WTC11 (cell line): ENCODE data around the gene SHC3. TPM values are rescaled to one million over a fixed set of nuclear protein-coding genes. Genes with fewer than 3 reads are reported as not detected.

Experiments used
- ATAC-seq: fragments of 200-7000 bp; cut with Tn5 transposase; 2 replicates; pipeline ENCODE4 v1.10.0; 2021; ENCODE audit warnings: mild to moderate bottlenecking, moderate library complexity
- CTCF ChIA-PET: fragments of 300-600 bp; sonication (Branson Sonifier 250); formaldehyde crosslinking; loops from one replicate; lab custom pipeline; 2021; ENCODE audit warnings: antibody characterized with exemption; lab: Charles Lee
- POLR2A ChIA-PET: fragments of 350-600 bp; sonication (Branson Sonifier 250); formaldehyde crosslinking; loops from one replicate; lab custom pipeline; 2021; ENCODE audit warnings: antibody characterized with exemption; lab: Charles Lee
- DNase-seq: peaks from one replicate; pipeline ENCODE4 v3.0.0; 2021; ENCODE audit warnings: low spot score
- H3K27ac Mint-ChIP-seq: 2 replicates; pipeline ENCODE4 v1.8.0; 2021; ENCODE audit warnings: mixed read lengths
- H3K27me3 Mint-ChIP-seq: 2 replicates; pipeline ENCODE4 v1.8.0; 2021; ENCODE audit warnings: low read depth, mild to moderate bottlenecking, moderate library complexity, mixed read lengths
- H3K36me3 Mint-ChIP-seq: 2 replicates; pipeline ENCODE4 v1.8.0; 2021; ENCODE audit warnings: mixed read lengths
- H3K4me1 Mint-ChIP-seq: 2 replicates; pipeline ENCODE4 v1.8.0; 2022; ENCODE audit warnings: mixed read lengths
- H3K4me3 Mint-ChIP-seq: 2 replicates; pipeline ENCODE4 v1.8.0; 2021; ENCODE audit warnings: mild to moderate bottlenecking, moderate library complexity, mixed read lengths
- H3K9me3 Mint-ChIP-seq: 2 replicates; pipeline ENCODE4 v1.8.0; 2021; ENCODE audit warnings: mixed read lengths
- ATF1 ChIP-seq: sonication (generic); formaldehyde crosslinking; IDR thresholded peaks from 2 replicates; pipeline ENCODE4 v1.8.1; 2023; ENCODE audit warnings: mild to moderate bottlenecking, moderate library complexity, missing genetic modification reagents
- CTCF ChIP-seq: fragments of 200-600 bp; IDR thresholded peaks from 2 replicates; pipeline ENCODE4 v1.8.0; 2022; ENCODE audit warnings: antibody characterized with exemption
- ERG ChIP-seq: fragments of 250-450 bp; sonication (Bioruptor Pico); IDR thresholded peaks from 2 replicates; pipeline ENCODE4 v1.8.0; 2021; ENCODE audit warnings: mild to moderate bottlenecking
- JAZF1 ChIP-seq: fragments of 250-450 bp; sonication (Bioruptor Pico); IDR thresholded peaks from 2 replicates; pipeline ENCODE4 v1.9.0; 2021; ENCODE audit warnings: moderate library complexity, mild to moderate bottlenecking, inconsistent platforms
- JUN ChIP-seq: sonication (generic); formaldehyde crosslinking; IDR thresholded peaks from 2 replicates; pipeline ENCODE4 v1.8.0; 2023; ENCODE audit warnings: mild to moderate bottlenecking, missing genetic modification reagents
- MYBL2 ChIP-seq: sonication (generic); formaldehyde crosslinking; IDR thresholded peaks from 2 replicates; pipeline ENCODE4 v1.8.1; 2023; ENCODE audit warnings: mild to moderate bottlenecking, moderate library complexity, missing genetic modification reagents
- NFYB ChIP-seq: sonication (generic); formaldehyde crosslinking; conservative IDR thresholded peaks from 2 replicates; pipeline ENCODE4 v1.8.0; 2022; ENCODE audit warnings: low read depth, missing genetic modification reagents
- OVOL2 ChIP-seq: fragments of 250-450 bp; sonication (Bioruptor Pico); IDR thresholded peaks from 2 replicates; pipeline ENCODE4 v1.9.0; 2021; ENCODE audit warnings: mild to moderate bottlenecking, borderline replicate concordance
- RORB ChIP-seq: fragments of 250-450 bp; sonication (Bioruptor Pico); IDR thresholded peaks from 2 replicates; pipeline ENCODE4 v1.9.0; 2021; ENCODE audit warnings: mild to moderate bottlenecking
- STAT6 ChIP-seq: sonication (generic); formaldehyde crosslinking; conservative IDR thresholded peaks from 2 replicates; pipeline ENCODE4 v1.8.1; 2023; ENCODE audit warnings: mild to moderate bottlenecking, low read depth, missing genetic modification reagents, moderate library complexity
- TCF7 ChIP-seq: sonication (generic); formaldehyde crosslinking; IDR thresholded peaks from 2 replicates; pipeline ENCODE4 v1.8.0; 2022; ENCODE audit warnings: mild to moderate bottlenecking, low read depth, missing genetic modification reagents, moderate library complexity
- TEAD4 ChIP-seq: sonication (generic); formaldehyde crosslinking; IDR thresholded peaks from 2 replicates; pipeline ENCODE4 v1.8.0; 2022; ENCODE audit warnings: mild to moderate bottlenecking, missing genetic modification reagents
- ZNF512 ChIP-seq: sonication (generic); formaldehyde crosslinking; IDR thresholded peaks from 2 replicates; pipeline ENCODE4 v1.8.1; 2022; ENCODE audit warnings: missing genetic modification reagents, borderline replicate concordance
- ZNF671 ChIP-seq: fragments of 250-450 bp; sonication (Bioruptor Pico); IDR thresholded peaks from 2 replicates; pipeline ENCODE4 v1.8.0; 2021; ENCODE audit warnings: mild to moderate bottlenecking
- total RNA-seq: library from RNA; stranded (reverse); gene quantifications from 3 replicates; pipeline ENCODE4 v1.2.3, GENCODE V29; 2021
- TF ChIP-seq, protein P1 (sequence below): sonication (generic); formaldehyde crosslinking; IDR thresholded peaks from 2 replicates; pipeline ENCODE4 v1.8.0; 2022; ENCODE audit warnings: missing genetic modification reagents
- TF ChIP-seq, protein P2 (sequence below): fragments of 250-450 bp; sonication (Bioruptor Pico); IDR thresholded peaks from 2 replicates; pipeline ENCODE4 v2.1.2; 2022; ENCODE audit warnings: mild to moderate bottlenecking, moderate library complexity
- TF ChIP-seq, protein P3 (sequence below): sonication (generic); formaldehyde crosslinking; IDR thresholded peaks from 2 replicates; pipeline ENCODE4 v1.8.1; 2022; ENCODE audit warnings: low read depth, mild to moderate bottlenecking, moderate library complexity, missing genetic modification reagents, borderline replicate concordance
- TF ChIP-seq, protein P4 (sequence below): fragments of 250-450 bp; sonication (Bioruptor Pico); IDR thresholded peaks from 2 replicates; pipeline ENCODE4 v1.9.0; 2021; ENCODE audit warnings: mild to moderate bottlenecking

Gene SHC3
- total RNA-seq, 1 experiment from 2014 or later = 4.9 TPM

DNA sequence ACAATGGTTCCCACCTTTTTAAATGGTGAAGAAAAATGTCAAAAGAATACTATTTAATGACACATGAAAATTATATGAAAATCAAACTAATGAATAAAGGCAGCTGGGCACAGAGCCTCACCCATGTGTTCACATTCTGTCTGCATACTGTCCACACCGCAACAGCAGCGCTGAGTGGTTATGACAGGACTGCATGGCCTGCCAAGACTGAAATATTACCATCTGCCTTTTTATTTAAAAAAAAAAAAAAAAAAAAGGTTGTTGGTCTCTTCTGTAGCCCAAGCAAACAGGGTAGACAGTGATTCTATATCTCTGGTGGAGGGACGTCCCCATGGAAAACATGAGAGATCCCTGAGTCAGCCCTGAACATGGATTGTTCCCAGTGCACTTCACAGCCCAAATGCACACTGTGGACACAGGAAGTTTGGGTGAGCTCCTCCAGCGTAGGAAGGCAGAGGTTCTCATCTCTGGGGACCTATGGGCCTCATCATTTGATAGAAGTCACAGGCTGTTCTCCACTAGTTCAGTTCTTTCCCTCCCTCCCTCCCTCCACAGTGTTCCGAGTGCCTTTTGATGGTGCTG is 44.9 kb upstream of the SHC3 start:
- no peak overlapping the region for H3K27ac Mint-ChIP-seq
- ATAC-seq = no peak
- H3K4me3 Mint-ChIP-seq = no peak overlapping the region
- H3K27me3 Mint-ChIP-seq = no peaks in the 10 kb centered on the region
- peaks cover 4% of the 10 kb centered on the region; the same call in 1 of the 2 replicates for H3K9me3 Mint-ChIP-seq
- no peak for DNase-seq
- no peak for TF ChIP-seq JAZF1 (CRISPR knock-in tag)
- TF ChIP-seq JUN = no peak
- no peak for TF ChIP-seq RORB (CRISPR knock-in tag)
- TF ChIP-seq STAT6 (CRISPR knock-in tag) = no peak
- TF ChIP-seq NFYB (CRISPR knock-in tag) = no peak
- no peak for TF ChIP-seq ZNF671 (CRISPR knock-in tag)
- TF ChIP-seq, protein P1, sequence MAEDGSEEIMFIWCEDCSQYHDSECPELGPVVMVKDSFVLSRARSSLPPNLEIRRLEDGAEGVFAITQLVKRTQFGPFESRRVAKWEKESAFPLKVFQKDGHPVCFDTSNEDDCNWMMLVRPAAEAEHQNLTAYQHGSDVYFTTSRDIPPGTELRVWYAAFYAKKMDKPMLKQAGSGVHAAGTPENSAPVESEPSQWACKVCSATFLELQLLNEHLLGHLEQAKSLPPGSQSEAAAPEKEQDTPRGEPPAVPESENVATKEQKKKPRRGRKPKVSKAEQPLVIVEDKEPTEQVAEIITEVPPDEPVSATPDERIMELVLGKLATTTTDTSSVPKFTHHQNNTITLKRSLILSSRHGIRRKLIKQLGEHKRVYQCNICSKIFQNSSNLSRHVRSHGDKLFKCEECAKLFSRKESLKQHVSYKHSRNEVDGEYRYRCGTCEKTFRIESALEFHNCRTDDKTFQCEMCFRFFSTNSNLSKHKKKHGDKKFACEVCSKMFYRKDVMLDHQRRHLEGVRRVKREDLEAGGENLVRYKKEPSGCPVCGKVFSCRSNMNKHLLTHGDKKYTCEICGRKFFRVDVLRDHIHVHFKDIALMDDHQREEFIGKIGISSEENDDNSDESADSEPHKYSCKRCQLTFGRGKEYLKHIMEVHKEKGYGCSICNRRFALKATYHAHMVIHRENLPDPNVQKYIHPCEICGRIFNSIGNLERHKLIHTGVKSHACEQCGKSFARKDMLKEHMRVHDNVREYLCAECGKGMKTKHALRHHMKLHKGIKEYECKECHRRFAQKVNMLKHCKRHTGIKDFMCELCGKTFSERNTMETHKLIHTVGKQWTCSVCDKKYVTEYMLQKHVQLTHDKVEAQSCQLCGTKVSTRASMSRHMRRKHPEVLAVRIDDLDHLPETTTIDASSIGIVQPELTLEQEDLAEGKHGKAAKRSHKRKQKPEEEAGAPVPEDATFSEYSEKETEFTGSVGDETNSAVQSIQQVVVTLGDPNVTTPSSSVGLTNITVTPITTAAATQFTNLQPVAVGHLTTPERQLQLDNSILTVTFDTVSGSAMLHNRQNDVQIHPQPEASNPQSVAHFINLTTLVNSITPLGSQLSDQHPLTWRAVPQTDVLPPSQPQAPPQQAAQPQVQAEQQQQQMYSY (CRISPR knock-in tag) = no peak
- TF ChIP-seq ERG (CRISPR knock-in tag) = no peak
- no peak for TF ChIP-seq TCF7 (CRISPR knock-in tag)
- TF ChIP-seq, protein P2, sequence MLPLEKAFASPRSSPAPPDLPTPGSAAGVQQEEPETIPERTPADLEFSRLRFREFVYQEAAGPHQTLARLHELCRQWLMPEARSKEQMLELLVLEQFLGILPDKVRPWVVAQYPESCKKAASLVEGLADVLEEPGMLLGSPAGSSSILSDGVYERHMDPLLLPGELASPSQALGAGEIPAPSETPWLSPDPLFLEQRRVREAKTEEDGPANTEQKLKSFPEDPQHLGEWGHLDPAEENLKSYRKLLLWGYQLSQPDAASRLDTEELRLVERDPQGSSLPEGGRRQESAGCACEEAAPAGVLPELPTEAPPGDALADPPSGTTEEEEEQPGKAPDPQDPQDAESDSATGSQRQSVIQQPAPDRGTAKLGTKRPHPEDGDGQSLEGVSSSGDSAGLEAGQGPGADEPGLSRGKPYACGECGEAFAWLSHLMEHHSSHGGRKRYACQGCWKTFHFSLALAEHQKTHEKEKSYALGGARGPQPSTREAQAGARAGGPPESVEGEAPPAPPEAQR (CRISPR knock-in tag) = no peak
- peaks cover 25% of the 10 kb centered on the region for H3K4me1 Mint-ChIP-seq
- ChIA-PET CTCF (interaction anchor here (0.8 kb wide), 1 partner anchor 273 kb away, joined by 4 read pairs; no protein-coding TSS in a partner anchor), POLR2A (no interaction called here)
- no peaks in the 10 kb centered on the region for H3K36me3 Mint-ChIP-seq

GRCh38 chr9:89219637-89220036 is 41.0 kb upstream of the SHC3 start:
- no peak for ATAC-seq
- Mint-ChIP-seq H3K4me3 (no peak overlapping the region), H3K9me3 (peaks cover 16% of the 10 kb centered on the region), H3K4me1 (peaks cover 14% of the 10 kb centered on the region), H3K27ac (no peak overlapping the region), H3K36me3 (no peaks in the 10 kb centered on the region; the same call in 1 of the 2 replicates), H3K27me3 (no peaks in the 10 kb centered on the region)
- no peak for DNase-seq
- ChIA-PET POLR2A (no interaction called here), CTCF (interaction anchor here (1.1 kb wide), 1 partner anchor 15 kb away, joined by 3 read pairs; no protein-coding TSS in a partner anchor)
- TF ChIP-seq, protein P3, sequence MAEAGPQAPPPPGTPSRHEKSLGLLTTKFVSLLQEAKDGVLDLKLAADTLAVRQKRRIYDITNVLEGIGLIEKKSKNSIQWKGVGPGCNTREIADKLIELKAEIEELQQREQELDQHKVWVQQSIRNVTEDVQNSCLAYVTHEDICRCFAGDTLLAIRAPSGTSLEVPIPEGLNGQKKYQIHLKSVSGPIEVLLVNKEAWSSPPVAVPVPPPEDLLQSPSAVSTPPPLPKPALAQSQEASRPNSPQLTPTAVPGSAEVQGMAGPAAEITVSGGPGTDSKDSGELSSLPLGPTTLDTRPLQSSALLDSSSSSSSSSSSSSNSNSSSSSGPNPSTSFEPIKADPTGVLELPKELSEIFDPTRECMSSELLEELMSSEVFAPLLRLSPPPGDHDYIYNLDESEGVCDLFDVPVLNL (CRISPR knock-in tag) = no peak
- TF ChIP-seq ATF1 (CRISPR knock-in tag) (no peak), CTCF (no peak), OVOL2 (no peak), MYBL2 (CRISPR knock-in tag) (no peak), TEAD4 (no peak), ZNF512 (CRISPR knock-in tag) (no peak)
- TF ChIP-seq, protein P4, sequence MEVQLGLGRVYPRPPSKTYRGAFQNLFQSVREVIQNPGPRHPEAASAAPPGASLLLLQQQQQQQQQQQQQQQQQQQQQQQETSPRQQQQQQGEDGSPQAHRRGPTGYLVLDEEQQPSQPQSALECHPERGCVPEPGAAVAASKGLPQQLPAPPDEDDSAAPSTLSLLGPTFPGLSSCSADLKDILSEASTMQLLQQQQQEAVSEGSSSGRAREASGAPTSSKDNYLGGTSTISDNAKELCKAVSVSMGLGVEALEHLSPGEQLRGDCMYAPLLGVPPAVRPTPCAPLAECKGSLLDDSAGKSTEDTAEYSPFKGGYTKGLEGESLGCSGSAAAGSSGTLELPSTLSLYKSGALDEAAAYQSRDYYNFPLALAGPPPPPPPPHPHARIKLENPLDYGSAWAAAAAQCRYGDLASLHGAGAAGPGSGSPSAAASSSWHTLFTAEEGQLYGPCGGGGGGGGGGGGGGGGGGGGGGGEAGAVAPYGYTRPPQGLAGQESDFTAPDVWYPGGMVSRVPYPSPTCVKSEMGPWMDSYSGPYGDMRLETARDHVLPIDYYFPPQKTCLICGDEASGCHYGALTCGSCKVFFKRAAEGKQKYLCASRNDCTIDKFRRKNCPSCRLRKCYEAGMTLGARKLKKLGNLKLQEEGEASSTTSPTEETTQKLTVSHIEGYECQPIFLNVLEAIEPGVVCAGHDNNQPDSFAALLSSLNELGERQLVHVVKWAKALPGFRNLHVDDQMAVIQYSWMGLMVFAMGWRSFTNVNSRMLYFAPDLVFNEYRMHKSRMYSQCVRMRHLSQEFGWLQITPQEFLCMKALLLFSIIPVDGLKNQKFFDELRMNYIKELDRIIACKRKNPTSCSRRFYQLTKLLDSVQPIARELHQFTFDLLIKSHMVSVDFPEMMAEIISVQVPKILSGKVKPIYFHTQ (CRISPR knock-in tag) = no peak
